NT2/D1 (cell line): ENCODE measurements around the gene STX16.

Experiments used
- YY1 ChIP-seq: IDR thresholded peaks from 2 replicates; pipeline ENCODE4 v1.6.1; 2011; ENCODE audit not compliant: insufficient read length, insufficient read depth
- ZNF274 ChIP-seq: IDR thresholded peaks from 2 replicates; pipeline ENCODE4 v1.6.1; 2011; ENCODE audit warnings: mild to moderate bottlenecking, low read depth, low read length

GRCh38 chr20:58695895-58696375 lies 44.9 kb downstream of the STX16 start:
- TF ChIP-seq YY1 (no peak), ZNF274 (no peak)
